GM19099 (cell line): ENCODE data around the gene MAP3K14.

Source experiments
- POLR2A ChIP-seq: IDR thresholded peaks from 3 replicates; pipeline ENCODE4 v1.6.1; 2011; ENCODE audit warnings: low read depth; ENCODE audit not compliant: insufficient read length; ENCODE audit errors: extremely low read depth

MAP3K14 gene

GRCh38 chr17:45341533-45342158 is 24.8 kb upstream of the MAP3K14 start:
- no peak for TF ChIP-seq POLR2A

DNA sequence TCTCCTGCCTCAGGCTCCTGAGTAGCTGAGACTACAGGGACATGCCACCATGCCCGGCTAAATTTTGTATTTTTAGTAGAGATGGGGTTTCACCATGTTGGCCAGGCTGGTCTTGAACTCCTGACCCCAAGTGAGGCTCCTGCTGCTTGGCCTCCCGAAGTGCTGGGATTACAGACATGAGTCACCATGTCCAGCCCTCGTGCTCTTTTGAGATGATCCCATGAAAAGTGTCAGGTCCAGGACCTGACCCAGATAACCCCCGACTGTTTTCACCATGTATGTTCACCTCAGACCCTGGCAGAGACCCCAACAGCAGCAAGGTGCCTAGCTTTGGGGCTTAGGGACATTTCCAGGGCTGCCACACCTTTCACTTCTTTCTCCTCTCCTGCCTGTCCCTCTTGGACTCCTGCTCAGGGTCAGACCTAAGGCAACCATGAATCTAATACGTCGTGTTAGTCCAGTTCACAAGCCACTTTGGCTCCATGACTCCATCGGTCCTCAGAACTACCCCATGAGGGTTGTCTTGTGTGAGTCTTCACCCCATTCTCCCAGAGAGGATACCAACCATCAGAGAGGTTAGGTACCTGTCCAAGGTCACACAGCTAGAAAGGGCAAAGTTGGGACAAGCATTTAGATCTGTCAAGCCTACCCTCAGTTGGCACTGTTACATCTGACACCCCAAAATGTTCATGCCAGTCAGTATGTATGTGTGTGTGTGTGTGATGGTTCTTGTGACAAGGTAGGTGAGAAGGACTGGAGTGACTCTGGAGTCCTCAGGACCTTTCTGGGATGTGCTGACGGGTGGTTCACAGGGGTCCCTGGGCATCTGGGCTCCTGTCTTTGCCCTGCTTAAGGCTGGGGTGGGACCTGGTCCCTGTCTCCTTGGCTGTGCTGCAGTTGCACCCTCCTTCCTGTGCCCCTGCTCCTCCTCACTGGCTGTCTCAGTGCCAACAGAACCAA is 23.1 kb upstream of the MAP3K14 start:
- TF ChIP-seq POLR2A = no peak

- TF ChIP-seq POLR2A = no peak
Observed at GRCh38 chr17:45338996-45339535, 22.2 kb upstream of the MAP3K14 start.

DNA sequence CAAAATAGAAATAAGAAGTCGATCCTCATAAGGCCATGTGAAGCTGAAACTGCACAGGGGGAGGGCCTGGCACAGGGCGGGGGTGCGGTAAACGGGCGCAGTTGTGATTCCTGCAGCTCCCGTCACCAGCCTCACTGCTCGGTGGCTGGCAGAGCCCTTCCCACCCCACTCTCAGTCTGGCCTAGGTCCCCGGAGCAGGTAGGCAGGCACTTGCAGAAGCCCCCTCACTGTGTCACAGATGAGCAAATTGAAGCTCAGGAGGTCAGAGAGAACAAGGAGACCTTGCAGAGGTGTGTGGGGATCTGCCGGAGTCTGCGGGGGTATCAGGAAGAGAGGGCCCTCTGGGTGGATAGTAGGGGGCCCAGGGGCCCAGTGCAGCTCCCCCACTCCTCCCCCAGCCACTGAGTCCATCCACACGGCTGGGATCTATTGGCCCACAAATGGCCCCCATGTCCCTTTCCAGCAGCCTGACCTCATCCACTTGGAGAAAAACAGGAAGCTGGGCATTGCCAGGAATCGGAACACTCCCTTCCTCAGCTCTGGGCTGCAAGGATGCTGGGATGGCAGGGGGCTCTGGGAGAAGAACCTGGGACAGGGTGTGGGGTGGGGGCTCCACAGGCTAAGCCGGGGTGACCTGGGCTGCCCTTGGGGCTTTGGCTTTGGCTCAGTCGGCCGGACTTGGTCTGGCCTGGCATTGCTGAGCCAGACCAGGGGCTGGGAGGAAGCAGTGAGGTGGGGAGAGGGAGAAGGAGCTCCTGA is 21.4 kb upstream of the MAP3K14 start:
- no peak for TF ChIP-seq POLR2A

GRCh38 chr17:45336390-45337182 is 19.8 kb upstream of the MAP3K14 start:
- no peak for TF ChIP-seq POLR2A

GRCh38 chr17:45335721-45336120 is 18.9 kb upstream of the MAP3K14 start:
- TF ChIP-seq POLR2A = no peak

GRCh38 chr17:45334701-45335677 is 18.2 kb upstream of the MAP3K14 start:
- TF ChIP-seq POLR2A = no peak

GRCh38 chr17:45334231-45334630 is 17.4 kb upstream of the MAP3K14 start:
- TF ChIP-seq POLR2A = no peak

DNA sequence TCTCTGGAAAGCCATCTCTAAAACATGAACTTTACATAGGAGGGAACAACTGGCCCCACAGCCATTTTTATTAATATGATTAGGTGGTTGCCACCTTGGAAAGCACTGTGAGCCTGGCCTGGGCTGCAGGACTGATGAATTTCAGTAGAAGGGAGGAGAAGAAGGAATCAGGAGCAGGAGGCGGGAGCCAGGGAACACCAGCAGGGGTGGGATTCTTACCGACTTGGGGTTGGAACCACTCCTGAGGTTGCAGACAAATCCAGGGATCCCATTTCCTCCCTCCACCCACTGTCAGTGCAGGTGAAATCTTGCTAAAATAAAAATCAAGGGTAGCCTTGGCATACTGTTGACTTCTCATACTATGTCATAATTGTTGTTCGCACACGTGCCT is 16.9 kb upstream of the MAP3K14 start:
- TF ChIP-seq POLR2A = no peak

- no peak for TF ChIP-seq POLR2A
Observed at GRCh38 chr17:45332989-45333701, 16.3 kb upstream of the MAP3K14 start.

DNA sequence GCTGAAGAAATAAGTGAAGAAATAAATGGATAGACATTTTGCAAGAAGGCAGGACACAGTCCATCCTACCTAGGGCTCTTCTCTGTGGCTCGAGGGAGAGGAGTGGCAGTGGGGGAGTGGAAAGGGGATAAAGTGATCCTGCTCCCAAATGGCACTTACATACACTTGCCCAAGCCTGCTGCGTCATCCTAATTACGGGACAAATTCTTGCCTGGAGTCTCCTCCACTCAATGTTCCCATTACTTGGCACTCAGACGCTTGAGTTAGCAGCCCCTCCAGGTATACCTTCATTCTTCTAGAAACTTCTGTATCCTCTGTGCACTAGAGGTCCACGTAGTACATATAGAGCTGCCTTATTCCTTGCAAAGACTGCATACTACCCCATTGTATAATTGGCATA is 15.7 kb upstream of the MAP3K14 start:
- TF ChIP-seq POLR2A = no peak

GRCh38 chr17:45326626-45327025 is 9.8 kb upstream of the MAP3K14 start:
- no peak for TF ChIP-seq POLR2A

GRCh38 chr17:45325810-45326209 is 9.0 kb upstream of the MAP3K14 start:
- no peak for TF ChIP-seq POLR2A
